ENCODE data around the gene GUCA1A.

The GUCA1A gene

GRCh38 chr6:42173101-42173500 lies at the start of gene GUCA1A:
Gene GUCA1A, plus strand, starts transcription at chr6:42173364. Its CDS starts 250 bp downstream, at chr6:42173614.
- no peak for DNase-seq (ENCODE audit: low spot score)

- DNase-seq (ENCODE audit: low spot score), result no peak
These were observed 49.6 kb upstream of the GUCA1A start for GRCh38 chr6:42123379-42124103.

- no peak for DNase-seq (ENCODE audit: low spot score)
These were observed 48.8 kb upstream of the GUCA1A start for GRCh38 chr6:42124223-42124836.

GRCh38 chr6:42125231-42125630 lies 47.9 kb upstream of the GUCA1A start:
- no peak for DNase-seq (ENCODE audit: low spot score)

GRCh38 chr6:42125663-42126062 lies 47.5 kb upstream of the GUCA1A start:
- DNase-seq (ENCODE audit: low spot score), result no peak

- DNase-seq (ENCODE audit: low spot score), result no peak
These were observed 44.5 kb upstream of the GUCA1A start for GRCh38 chr6:42128460-42129359.

GRCh38 chr6:42129360-42129676 lies 43.8 kb upstream of the GUCA1A start:
- DNase-seq (ENCODE audit: low spot score), result no peak

GRCh38 chr6:42131531-42131930 lies 41.6 kb upstream of the GUCA1A start:
- no peak for DNase-seq (ENCODE audit: low spot score)

- no peak for DNase-seq (ENCODE audit: low spot score)
These were observed 39.2 kb upstream of the GUCA1A start for GRCh38 chr6:42133926-42134325.

- DNase-seq (ENCODE audit: low spot score), result no peak
These were observed 38.0 kb upstream of the GUCA1A start for GRCh38 chr6:42135161-42135560.

- no peak for DNase-seq (ENCODE audit: low spot score)
These were observed 37.4 kb upstream of the GUCA1A start for GRCh38 chr6:42135722-42136121.

GRCh38 chr6:42136508-42137193 lies 36.5 kb upstream of the GUCA1A start:
- DNase-seq (ENCODE audit: low spot score), result no peak

- no peak for DNase-seq (ENCODE audit: low spot score)
These were observed 35.9 kb upstream of the GUCA1A start for GRCh38 chr6:42137194-42137753.

- DNase-seq (ENCODE audit: low spot score), result no peak
These were observed 35.0 kb upstream of the GUCA1A start for GRCh38 chr6:42138190-42138589.

GRCh38 chr6:42138630-42139619 lies 34.2 kb upstream of the GUCA1A start:
- DNase-seq (ENCODE audit: low spot score), result no peak

- DNase-seq (ENCODE audit: low spot score), result no peak
These were observed 33.1 kb upstream of the GUCA1A start for GRCh38 chr6:42140032-42140431.

- DNase-seq (ENCODE audit: low spot score), result no peak
These were observed 32.2 kb upstream of the GUCA1A start for GRCh38 chr6:42140756-42141602.

GRCh38 chr6:42141603-42142117 lies 31.5 kb upstream of the GUCA1A start:
- DNase-seq (ENCODE audit: low spot score), result no peak

- no peak for DNase-seq (ENCODE audit: low spot score)
These were observed 30.9 kb upstream of the GUCA1A start, which contains the start of gene C6orf132 for GRCh38 chr6:42142118-42142835. Gene C6orf132, minus strand, starts transcription at chr6:42142620. Its CDS starts 176 bp downstream, at chr6:42142444.

Data from CD4-positive, alpha-beta T cell treated with Interleukin-2 at 100 ng/mL for 4 hours (primary cell).